HG03139 (cell line): ENCODE data around the gene PROSER3.
"Not testable (repeated sequence)": the region's sequence is repeated elsewhere in the genome, so short reads cannot be mapped to it uniquely, and the experiment has no call there.

Experiments
- ATAC-seq: cut with Tn5 transposase; IDR thresholded peaks from one replicate; pipeline ENCODE4 v1.9.1; 2021; ENCODE audit not compliant: unreplicated experiment

PROSER3 gene

DNA sequence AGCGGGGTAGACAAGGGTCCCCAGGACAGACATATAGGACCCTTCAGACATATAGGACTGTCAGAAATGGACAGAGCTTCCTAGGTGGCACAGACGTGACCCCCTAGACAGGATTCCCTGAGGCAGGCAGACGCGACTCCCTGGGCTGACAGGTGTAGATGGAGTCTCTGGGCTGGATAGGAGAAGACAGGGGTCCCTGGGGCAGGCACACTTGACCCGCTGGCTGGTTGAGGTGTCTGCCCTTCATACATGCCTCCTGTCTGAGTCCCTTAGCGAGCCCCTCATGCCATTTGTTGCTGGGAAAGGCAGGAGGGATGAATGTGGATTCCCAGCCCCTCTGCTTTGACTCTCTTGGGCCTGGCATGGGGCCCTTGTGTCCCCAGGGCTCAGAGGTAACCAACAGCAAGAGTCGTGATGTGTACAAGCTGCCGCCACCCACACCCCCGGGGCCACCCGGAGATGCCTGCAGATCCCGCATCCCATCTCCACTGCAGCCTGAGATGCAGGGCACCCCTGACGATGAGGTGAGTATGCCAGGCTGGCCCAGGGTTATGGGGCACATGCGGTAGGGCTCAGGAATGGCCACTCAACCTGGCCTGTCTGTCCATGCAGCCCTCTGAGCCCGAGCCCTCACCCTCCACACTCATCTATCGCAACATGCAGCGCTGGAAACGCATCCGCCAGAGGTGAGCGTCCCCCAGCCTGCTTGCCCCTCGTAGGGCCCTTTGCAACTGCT, 4.2 kb upstream of the PROSER3 start:
- no peak for ATAC-seq

DNA sequence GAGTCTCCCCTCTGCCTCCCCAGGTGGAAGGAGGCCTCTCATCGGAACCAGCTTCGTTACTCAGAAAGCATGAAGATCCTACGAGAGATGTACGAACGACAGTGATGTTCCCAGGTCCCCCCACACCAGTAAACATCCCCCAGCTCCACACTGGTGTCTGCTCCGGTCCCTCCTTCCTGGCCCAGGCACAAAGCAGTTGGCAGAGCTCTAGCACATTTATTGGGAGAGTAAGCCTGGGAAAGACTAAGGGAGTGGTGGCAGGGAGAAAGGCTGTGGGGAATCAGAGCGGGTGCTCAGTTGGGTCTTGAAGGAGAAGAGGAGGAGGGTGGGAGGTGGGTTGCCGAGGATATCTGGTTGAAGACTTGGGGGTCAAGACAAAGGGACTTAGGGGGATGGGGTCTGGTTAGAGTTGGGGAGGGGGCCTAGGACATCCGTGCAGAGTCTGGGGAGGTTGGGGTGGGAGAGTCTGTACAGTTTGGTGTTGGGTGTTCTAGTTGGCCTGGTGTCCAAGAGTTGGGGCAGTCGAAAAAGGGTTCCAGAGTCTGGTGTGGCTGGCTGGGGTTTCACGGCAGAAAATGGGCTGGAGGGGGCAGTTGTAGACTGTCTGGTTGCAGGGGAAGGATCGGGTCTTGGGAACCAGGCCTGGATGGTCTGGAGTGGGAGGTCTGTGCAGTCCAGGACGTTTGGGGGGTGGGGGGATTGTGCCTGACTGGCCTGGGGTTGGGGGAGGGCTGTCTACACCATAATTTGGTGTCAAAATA, 3.4 kb upstream of the PROSER3 start:
- ATAC-seq, result no peak

DNA sequence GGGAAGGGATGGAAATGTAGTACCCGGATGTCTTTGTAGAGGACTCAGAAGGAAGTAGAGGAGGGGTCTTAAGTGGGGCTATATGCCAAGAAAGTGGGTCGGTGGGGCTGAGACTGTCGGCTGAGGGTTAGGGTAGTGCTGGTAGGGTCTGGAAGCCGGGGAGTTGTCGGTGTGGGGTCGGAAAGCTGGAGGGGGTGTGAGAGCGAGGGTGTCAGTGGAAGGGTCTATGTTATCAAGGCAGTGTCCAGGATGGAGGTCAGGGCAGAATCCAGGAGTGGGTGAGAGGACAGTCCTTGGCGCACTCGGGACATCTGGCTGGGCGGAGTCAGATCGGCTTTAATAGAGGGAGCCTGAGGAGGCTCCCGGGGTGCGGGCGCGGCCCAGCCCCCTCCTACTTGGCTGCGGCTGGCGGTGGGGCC, 2.8 kb upstream of the PROSER3 start:
- no peak for ATAC-seq

DNA sequence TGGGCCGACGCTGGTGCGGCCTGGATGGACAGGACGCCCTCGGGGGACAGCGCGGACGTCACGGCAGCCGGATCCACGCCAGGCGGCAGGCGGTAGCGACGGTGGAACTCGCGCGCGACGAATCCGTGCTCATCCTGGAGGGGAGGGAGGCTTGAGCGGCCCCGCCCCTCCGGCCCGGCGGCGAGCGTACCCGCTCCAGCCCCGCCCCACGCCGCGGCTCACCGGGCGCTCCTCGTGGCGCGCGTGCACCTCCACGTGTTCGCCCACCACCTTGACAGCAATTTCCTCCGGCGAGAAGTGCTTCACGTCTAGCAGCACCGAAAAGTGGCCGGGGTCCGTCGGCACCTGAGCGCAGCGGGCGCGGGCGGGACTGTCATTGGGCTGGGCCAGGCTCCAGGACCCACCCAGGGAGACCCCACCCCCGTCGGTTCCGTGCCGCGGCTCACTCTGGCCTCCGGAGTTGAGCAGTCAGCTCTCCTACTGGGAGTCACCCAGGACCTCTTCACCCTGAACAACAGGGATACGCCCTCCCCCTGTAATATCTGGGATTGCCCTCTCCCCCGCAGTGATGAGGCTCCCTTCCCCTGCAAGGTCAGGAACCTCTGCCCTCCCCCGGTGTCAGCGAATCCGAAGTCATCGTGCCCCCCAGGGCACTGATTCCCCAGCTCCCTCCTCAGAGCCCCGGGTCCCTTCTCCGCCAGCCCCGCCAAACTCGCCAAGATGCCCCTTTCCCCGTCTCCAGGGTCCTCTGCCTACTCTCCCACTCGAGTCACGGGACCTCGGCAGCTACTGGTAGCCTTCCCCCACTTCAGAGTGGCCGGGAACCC, 2.2 kb upstream of the PROSER3 start:
- ATAC-seq, result no peak

DNA sequence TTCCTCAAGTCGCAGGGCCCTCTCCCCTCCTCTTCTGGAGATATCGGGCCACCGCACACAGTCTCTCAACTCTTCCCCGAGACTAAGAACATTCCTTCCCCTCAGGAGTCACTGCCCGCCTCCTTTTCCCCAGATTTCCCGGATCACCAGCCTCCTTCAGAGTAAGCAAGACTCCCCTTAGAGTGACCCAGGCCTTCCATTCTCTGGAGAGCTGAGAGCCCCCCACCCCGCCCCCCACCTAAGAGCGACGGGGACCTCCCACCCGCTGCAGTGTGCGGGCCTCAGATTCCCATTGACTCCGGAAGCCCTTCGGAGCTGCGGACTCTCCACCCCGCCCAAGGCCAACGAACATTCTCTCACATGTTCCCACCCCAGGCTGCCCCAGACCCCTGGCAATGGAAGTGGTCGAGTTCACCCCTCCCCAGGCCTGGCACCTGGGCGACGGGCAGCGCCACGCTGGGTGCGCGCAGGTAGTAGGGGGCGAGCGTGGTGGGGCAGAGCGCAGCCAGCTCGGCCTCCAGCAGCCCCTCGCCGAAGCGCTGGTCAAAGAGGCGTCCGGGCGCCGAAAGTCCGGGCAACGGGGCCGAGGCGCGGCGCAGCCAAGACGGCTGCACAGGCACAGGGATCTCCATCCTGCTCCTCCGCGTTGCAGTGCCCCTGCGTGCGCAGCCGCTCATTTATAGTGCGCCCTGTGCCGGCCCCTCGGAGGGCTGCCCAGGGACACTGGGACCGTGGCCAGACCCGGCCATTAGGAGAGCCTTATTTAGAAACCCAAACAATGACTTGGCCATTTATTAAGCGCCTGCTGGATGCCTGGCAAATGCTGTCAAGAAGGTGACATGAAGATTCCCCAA, 1.4 kb upstream of the PROSER3 start, which contains the start of gene HSPB6:
HSPB6 (minus strand) TSS at position 653 of the 854 bp plus-strand sequence; CDS start at position 632, 21 bp downstream.
- ATAC-seq, result no peak

DNA sequence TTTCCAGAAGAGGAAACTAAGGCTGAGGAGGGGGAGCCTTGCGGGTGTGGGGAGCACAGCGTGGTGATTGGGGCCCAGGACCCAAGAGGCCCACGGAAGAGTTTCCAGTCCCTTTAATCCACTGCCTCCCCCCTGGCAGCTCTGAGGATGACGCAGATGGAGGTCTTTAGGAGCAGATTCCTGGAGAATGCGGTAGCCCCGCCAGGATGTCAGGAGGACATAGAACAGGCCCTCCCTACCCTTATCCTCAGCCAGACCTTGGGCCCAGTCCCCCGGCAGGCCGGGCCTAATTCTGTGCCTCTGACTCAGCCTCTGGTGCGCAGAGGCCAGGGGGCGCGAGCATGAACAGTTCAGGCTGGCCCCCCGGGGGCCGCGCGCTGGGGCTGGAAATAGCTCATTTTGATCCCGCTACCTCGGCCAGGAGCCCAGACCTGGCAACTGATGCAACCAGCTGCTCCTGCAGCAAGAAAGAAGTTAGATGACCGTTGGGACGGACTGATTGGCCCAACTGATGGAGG, 686 bp upstream of the PROSER3 start:
- ATAC-seq, result peak; percentile 2

DNA sequence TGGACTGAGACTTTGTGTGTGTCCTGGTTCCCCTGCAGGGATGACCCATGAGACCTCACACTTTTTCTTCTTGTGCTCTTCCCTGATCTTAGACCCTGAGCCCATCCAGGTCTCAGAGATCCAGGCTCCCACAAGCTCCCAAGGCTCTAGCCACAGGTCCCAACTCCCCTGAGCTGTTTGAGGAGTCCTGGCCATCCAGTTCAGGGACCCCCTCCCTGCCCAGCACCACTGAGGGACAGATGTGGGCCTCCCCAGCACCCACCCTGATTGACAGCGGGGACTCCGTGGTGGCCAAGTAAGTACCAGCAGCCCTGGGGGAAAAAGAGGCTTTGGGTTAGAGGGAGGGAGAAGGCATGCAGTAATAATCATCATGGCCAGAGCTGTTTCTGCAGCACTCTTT, 1.7 kb downstream of the PROSER3 start:
- ATAC-seq, result no peak

DNA sequence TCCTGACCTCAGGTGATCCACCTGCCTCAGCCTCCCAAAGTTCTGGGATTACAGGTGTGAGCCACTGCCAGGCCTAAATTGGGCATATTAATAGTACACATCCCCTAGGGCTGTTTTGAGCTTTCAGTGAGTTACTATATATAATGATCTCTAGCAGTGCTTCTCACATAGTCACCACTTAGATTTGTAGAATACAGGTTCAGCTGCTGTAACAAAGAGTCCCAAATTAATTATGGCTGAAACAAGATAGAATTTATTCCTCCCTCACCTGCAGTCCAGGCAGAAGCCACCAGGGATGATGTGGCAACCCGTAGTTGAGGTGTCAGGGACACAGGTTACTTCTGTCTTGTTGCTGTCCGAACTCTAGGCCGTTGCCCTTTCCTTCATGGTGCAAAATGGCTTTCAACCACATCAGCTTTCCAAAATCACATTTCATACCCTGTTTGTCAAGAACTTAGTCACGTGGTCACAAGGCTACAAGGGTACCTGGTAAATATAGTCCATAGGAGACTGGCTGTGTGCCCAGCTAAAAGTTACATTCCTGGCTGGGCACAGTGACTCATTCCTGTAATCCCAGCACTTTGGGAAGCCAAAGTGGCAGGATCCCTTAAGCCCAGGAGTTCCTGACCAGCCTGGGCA, 2.9 kb downstream of the PROSER3 start:
- no peak for ATAC-seq

DNA sequence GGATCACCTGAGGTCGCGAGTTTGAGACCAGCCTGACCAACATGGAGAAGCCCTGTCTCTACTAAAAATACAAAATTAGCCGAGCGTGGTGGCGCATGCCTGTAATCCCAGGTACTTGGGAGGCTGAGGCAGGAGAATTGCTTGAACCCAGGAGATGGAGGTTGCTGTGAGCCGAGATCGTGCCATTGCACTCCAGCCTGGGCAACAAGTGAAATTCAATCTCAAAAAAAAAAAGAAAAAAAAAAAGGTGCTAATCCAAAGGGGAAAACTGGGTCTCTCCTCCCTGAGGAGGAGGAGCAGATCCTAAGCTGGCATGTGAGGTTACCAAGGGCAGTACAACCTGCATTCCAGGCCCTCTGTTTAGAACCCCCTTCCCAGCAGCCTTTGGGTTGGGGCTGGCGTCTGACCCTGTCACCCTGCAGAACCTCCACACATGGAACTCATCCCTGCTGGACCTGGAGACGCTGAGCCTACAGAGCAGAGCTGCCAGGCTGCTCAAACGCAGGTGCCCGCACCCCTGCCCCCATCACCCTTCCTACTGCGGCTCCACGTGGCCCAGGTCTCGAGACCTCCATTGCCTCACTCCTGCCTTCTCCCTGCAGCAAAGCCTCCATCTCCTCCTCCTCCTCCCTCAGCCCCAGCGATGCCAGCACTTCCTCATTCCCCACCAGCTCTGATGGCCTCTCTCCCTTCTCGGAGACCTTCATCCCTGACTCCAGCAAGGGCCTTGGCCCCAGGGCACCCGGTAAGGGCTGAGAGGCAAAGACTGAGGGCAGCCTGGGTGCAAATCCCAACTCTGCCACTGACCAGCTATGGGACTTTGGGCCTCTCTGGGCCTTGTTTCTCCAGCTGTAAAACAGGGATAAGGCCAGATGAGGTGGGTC, 6.7 kb downstream of the PROSER3 start:
- no peak for ATAC-seq

DNA sequence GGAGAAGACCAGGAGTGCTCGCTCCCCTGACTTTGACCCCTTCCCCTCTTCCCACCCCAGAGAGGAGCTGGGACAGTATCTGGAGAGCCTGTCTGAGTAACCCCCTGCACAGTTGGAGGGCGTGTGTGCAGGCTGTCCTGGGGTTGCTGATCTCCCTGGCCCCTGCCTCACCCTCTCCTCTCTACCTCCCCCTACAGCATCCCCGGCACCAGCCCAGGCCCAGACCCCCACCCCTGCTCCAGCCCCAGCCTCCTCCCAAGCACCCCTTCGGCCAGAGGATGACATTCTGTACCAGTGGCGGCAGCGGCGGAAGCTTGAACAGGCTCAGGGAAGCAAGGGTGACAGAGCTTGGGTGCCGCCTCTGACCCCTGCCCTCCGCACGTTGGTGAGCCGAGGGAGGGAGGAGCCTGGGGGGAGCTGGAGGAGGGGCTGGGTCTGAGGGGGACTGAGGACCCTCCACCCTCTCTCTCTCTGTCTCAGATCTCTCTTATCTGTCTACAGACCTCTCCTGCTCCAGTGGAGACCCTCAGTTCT, 8.7 kb downstream of the PROSER3 start:
- no peak for ATAC-seq

DNA sequence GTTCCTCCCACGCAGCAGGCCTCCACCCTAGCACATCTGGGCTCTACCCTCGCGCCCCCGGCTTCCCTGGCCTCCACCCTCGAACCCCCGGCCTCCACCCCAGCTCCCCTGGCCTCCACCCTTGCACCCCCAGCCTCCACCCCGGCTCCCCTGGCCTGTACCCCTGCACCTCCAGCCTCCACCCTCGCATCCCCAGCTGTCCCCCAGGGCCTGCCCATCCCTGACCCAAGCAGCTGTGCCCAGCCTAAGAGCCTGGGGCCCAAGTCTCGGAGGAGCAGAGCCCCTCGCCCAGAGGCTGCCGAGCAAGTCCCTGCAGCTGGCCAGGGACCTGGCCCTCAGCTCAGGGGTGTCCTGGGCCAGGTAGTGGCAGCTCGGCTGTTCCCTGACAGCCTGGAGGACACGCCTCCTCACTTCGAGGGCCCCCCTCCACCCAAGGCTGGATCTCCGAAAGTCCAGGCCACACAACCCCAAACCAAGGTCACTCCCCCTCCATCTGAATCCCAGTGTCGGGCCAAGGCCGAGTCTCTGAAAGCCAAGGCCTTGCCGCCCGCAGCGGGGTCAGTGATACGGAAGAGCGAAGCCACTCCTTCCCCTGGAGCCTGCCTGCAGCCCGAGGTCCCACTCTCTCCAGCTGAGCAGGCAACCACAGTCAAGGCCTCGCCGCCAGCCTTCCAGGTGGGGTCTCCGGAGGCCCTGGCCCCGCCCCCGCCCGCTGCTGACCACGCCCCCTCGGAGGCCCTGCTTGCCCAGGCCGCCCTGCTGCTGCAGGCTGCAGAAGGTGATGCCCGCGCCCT, 9.5 kb downstream of the PROSER3 start:
- no peak for ATAC-seq

DNA sequence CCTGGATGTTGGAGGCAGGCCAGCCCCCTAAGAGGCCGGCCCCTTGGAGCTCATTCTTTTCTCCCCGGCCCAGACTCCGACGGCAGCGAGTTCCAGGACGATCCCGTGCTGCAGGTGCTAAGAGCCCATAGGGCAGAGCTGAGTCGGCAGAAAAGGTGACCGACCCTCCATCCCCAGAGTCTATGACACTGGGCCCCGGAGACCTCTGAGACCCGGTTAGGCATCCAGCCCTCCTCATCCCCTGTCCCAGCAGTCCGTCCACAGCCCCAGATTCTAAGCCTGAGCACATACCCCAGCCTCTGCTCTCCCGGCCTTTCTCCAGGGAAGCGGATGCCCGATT, 10.1 kb downstream of the PROSER3 start:
- ATAC-seq, result no peak

DNA sequence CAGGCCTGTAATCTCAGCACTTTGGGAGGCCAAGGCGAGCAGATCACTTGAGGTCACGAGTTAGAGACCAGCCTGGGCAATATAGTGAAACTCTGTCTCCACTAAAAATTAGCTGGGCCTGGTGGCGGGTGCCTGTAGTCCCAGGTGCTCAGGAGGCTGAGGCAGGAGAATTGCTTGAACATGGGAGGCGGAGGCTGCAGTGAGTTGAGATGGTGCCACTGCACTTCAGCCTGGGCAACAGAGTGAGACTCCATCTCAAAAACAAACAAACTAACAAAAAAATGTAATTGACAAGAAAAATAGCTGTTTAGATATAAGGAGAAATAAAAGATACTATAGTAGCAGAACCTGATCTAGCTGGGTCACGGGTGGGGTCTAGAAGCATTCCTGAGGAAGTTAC, 14.4 kb downstream of the PROSER3 start:
- not testable (repeated sequence) for ATAC-seq

DNA sequence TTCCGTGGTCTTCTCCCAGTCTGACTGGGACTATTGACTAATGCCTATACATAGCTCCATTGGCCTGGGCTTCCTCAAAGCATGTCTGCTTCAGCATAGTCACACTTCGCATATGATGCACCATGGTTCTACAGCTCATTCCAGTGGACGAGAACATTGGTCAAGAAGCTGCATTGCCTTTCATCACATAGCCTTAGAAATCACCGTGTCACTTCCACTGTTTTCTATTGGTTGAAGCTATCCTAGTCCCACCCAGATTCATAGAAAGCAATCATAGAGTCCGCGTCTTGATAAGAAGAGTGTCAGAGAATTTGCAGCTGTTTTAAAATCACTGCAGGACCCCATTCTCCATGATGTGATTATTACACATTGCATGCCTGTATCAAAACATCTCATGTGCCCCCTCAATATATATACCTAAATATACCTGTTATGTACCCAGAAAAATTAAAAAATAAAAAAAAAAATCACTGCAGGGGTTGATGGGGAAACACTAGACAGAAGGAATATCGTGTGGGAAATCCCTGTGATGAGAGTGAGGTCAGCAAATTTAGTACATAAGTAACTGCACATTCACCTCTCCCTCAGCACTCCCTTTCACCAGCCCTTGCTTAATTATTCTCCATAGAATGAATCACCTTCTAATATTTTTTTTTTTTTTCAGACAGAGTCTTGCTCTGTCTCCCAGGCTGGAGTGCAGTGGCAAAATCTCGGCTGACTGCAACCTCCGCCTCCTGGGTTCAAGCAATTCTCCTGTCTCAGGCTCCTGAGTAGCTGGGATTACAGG, 15.2 kb downstream of the PROSER3 start:
- no peak for ATAC-seq

DNA sequence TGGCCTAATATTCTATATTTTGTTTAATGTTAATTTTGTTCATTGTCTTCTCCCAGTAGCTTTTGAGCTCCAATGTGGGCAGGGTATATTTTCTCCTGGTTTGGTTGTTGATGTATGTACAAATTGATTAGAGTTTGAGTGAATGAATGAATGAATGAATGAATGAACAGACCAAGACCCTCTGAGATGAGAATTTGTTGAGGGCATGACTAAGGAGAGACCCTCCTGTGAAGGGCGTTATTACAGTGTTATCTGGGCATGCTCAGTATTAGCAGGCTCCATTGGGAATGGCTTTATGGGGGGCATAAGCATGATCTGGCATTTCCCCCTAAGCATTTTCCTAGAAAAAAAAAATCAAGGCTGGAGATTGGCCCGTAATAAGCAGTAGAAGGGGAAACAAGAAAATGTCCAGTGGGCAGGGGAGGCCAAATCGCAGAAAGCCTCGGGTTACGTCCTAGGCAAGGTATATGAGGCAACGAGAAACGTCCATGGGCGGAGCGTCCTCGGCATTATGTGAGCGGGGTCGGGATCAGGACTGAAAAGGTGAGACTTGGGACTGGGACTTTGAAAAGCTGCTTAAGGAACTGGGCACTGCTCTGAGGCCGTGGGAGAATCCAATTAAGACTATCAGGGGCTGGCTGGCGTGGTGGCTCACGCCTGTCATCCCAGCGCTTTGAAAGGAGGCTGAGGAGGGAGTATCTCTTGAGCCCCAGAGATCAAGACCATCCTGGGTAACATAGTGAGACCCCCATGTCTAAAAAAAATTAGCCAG, 16.5 kb downstream of the PROSER3 start:
- ATAC-seq, result no peak

DNA sequence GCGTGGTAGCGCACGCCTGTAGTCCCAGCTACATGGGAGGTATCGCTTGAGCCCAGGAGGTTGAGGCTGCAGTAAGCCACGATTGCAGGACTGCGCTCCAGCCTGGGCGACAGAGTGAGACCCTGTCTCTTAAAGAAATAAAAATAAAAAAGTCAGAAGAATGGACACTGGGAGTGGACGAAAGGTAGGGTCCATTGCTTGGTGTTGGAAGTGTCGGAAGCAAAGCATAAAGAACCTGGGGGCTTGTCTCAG, 17.0 kb downstream of the PROSER3 start:
- no peak for ATAC-seq
